Panc1 (cell line): Measurements from ENCODE around the gene NIPAL3.

Source experiments
- CTCF ChIP-seq: fragments of 450-650 bp; IDR thresholded peaks from 2 replicates; pipeline ENCODE4 v1.5.1; 2017; ENCODE audit warnings: mild to moderate bottlenecking
- POLR2AphosphoS5 ChIP-seq: IDR thresholded peaks from 2 replicates; pipeline ENCODE4 v1.6.1; 2012; ENCODE audit warnings: mild to moderate bottlenecking, low read depth, low read length, moderate library complexity
- REST ChIP-seq, 2 experiments: IDR thresholded peaks; 2 replicates each; pipeline ENCODE4 v1.6.1; 2011 to 2012; ENCODE audit warnings: low read depth in 2 of 2, control low read depth in 1 of 2, low read length in 1 of 2, mild to moderate bottlenecking in 1 of 2, moderate library complexity in 1 of 2; ENCODE audit not compliant: insufficient read depth in 1 of 2
- SIN3A ChIP-seq: IDR thresholded peaks from 2 replicates; pipeline ENCODE4 v1.6.1; 2012; ENCODE audit warnings: low read depth, mild to moderate bottlenecking, low read length, moderate library complexity, borderline replicate concordance; ENCODE audit not compliant: insufficient read depth
- TCF7L2 ChIP-seq: IDR thresholded peaks from 2 replicates; pipeline ENCODE4 v1.6.1; 2011; ENCODE audit warnings: mild to moderate bottlenecking, low read depth, low read length, inconsistent platforms

GRCh38 chr1:24459551-24460266 is 44.1 kb downstream of the NIPAL3 start:
- no peak for TF ChIP-seq POLR2AphosphoS5
- no peak for TF ChIP-seq CTCF
- TF ChIP-seq SIN3A = no peak
- no peak for TF ChIP-seq REST (IDR thresholded peaks at IDR 0.05; ENCODE audit: insufficient read depth in 1 of 2, low read depth in 2 of 2, low read length in 1 of 2)
- TF ChIP-seq TCF7L2 = no peak
